ENCODE results near the gene PAF1.

The PAF1 gene

DNA sequence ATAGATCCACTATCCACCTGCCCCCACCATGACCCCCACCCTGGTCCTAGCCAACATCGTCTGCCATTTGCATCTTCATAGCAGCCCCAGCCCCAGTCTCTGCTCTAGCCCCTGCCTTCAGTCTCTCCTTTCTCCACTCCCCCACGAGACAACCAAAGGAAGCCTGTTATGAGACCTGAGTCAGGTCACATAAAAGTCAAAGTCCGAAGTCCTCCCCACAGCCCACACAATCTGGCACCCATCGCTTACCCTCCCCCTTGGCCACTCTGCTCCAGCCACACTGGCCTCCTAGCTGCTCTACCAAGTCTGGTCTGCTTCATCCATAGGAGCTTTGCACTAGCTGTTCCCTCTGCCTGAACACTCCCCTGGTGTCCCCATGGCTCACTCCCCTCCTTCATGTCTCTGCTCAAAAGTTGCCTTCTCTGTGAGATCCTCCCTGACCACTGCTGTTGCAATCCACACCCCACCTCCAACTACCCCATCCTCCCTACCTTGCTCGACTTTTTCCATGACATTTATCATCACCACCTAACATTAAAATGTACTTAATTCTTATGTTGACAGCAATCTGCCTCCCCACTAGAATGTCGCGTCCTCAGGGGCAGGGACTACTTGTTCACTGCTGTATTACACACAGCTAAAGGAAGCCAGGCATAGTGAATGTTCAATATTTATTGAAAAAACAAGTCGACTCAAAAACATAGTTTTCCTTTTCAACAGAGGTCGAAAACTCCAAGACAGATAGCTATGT, 20.4 kb upstream of the PAF1 start:
- TF ChIP-seq, protein P1, sequence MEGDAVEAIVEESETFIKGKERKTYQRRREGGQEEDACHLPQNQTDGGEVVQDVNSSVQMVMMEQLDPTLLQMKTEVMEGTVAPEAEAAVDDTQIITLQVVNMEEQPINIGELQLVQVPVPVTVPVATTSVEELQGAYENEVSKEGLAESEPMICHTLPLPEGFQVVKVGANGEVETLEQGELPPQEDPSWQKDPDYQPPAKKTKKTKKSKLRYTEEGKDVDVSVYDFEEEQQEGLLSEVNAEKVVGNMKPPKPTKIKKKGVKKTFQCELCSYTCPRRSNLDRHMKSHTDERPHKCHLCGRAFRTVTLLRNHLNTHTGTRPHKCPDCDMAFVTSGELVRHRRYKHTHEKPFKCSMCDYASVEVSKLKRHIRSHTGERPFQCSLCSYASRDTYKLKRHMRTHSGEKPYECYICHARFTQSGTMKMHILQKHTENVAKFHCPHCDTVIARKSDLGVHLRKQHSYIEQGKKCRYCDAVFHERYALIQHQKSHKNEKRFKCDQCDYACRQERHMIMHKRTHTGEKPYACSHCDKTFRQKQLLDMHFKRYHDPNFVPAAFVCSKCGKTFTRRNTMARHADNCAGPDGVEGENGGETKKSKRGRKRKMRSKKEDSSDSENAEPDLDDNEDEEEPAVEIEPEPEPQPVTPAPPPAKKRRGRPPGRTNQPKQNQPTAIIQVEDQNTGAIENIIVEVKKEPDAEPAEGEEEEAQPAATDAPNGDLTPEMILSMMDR (IDR thresholded peaks at IDR 0.05) = no peak

DNA sequence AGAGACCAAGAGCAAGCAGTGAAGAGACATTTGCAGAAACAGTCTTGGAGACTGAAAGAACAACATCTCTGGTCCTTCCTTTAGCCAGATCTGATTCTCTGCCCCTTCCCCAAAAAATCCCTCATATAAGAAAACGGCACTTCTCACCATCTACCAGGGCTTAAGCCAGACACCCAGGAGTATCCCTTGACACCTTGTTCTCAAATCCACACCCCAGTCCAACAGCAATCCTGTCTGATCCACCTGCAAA, 19.9 kb upstream of the PAF1 start:
- TF ChIP-seq, protein P1 (IDR thresholded peaks at IDR 0.05) = no peak

DNA sequence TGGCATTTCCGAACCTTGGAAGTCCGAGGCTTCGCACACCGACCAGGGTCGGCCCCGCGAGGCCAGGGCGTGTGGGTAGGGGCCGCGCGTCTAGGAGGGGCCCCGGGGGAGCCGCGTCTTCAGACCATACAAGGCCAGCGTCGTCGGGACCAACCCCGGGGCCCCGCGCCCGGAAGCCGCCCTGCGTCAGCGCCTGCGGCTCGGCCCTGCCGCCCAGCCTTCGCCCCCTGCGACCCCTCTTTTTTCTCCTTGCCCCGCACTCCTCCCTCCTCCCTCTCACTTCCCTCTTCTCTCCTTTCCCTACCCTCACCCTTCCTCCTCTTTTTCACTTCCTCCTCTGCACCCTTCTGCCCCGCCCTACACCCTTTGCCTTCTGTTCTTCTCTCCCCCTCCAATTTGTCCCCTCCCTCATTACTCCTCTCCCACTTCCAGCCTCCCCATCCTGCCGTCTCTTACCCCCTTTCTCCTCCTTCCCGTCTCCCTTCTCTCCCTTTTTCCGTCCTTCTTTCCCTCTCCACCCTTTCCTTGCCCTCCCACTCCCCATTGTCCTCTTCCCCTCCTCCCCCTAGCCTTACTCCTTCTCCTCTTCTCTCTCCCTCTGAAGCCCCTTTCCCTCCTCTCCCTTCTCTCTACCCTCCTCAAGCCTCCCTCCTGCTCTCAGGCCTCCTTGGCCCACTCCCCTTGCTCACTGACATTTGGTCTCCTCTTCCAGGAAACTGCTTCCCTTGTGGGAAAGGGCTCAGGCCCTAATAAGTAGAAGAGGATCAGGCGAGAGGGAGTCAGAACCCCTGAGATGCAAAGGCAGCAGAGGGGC, 19.3 kb upstream of the PAF1 start:
- TF ChIP-seq, protein P1 (IDR thresholded peaks at IDR 0.05) = no peak

DNA sequence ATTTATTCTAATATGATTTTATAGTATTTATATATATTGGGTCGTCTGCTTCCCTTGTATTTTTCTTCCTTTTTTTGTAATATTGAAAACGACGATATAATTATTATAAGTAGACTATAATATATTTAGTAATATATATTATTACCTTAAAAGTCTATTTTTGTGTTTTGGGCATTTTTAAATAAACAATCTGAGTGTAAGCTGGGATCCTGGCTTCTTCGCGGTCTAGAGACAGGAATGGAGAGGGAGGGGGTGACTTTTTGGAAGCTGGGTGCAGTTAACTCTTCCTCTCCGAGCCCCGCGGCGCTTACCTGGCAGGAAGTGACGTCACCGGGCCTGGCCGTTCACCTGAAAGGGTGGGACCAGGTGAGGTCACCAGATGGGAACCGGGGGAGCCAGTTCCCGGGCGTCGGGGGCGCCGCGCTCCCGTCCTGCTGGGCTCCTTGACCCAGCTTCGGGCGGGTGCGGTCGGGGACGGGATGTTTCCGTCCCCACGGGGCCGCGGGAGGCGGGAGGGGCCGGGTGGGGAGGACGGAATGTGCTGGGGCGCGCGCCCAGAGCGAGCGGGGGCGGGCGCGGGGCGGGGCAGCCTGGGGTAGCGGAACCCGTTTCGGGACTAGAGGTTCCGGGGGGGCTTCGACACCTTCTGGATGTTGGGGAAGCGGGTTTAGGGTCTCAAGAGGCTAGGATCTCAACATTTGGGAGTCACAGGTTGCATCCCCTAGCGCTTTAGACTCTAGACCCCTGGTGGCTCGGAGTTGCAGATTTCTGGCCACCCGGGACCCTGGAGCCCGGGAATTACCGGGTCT, 18.5 kb upstream of the PAF1 start:
- TF ChIP-seq, protein P1 (IDR thresholded peaks at IDR 0.05) = no peak

DNA sequence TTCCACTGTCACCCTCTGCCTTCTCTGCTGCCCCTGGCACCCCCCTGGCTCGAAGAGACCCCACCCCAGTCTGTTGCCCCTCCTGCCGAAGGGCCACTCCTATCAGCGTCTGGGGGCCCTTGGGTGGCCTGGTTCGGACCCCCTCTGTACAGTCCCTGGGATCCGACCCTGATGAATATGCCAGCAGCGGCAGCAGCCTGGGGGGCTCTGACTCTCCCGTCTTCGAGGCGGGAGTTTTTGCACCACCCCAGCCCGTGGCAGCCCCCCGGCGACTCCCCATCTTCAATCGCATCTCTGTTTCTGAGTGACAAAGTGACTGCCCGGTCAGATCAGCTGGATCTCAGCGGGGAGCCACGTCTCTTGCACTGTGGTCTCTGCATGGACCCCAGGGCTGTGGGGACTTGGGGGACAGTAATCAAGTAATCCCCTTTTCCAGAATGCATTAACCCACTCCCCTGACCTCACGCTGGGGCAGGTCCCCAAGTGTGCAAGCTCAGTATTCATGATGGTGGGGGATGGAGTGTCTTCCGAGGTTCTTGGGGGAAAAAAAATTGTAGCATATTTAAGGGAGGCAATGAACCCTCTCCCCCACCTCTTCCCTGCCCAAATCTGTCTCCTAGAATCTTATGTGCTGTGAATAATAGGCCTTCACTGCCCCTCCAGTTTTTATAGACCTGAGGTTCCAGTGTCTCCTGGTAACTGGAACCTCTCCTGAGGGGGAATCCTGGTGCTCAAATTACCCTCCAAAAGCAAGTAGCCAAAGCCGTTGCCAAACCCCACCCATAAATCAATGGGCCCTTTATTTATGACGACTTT, 17.7 kb upstream of the PAF1 start:
- TF ChIP-seq, protein P1 (IDR thresholded peaks at IDR 0.05) = no peak

DNA sequence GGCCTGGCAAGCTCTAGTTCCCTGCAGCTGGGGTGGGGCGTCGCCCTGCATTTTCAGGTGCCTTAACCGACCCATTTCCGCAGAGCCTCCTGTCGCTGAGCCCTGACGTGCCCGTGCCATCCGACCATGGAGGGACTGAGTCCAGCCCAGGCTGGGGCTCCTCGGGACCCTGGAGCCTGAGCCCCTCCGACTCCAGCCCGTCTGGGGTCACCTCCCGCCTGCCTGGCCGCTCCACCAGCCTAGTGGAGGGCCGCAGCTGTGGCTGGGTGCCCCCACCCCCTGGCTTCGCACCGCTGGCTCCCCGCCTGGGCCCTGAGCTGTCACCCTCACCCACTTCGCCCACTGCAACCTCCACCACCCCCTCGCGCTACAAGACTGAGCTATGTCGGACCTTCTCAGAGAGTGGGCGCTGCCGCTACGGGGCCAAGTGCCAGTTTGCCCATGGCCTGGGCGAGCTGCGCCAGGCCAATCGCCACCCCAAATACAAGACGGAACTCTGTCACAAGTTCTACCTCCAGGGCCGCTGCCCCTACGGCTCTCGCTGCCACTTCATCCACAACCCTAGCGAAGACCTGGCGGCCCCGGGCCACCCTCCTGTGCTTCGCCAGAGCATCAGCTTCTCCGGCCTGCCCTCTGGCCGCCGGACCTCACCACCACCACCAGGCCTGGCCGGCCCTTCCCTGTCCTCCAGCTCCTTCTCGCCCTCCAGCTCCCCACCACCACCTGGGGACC, 16.9 kb upstream of the PAF1 start:
- TF ChIP-seq, protein P1 (IDR thresholded peaks at IDR 0.05) = no peak

DNA sequence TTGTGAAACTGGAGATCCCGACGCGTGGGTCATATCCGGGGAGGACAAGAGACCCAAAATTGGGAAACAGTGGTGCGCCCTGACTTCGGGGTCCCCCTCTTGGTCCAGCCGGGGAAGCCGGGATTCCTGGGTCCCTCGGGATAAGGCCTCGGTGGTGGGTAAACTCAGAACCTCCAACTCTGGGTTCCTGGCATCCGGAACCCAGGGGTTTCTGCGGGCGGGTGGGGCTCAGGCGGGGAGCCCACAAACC, 16.4 kb upstream of the PAF1 start:
- TF ChIP-seq, protein P1 (IDR thresholded peaks at IDR 0.05) = no peak

Measured in LNCAP (cell line).